IgD-negative memory B cell (primary cell): Measurements from ENCODE around the gene PI4KA. TPM values are rescaled to one million over a fixed set of nuclear protein-coding genes. Genes with fewer than 3 reads are reported as not detected.

Source experiments
- H3K27ac Mint-ChIP-seq, 3 donors: one replicate each; pipeline ENCODE4 v1.8.0; 2020 to 2022; ENCODE audit warnings: mild to moderate bottlenecking in 3 of 3, mixed read lengths in 3 of 3, moderate library complexity in 1 of 3
- H3K27me3 Mint-ChIP-seq: one replicate; pipeline ENCODE4 v1.8.0; 2021; ENCODE audit warnings: mixed read lengths
- H3K36me3 Mint-ChIP-seq: one replicate; pipeline ENCODE4 v1.8.0; 2020; ENCODE audit warnings: mild to moderate bottlenecking, mixed read lengths
- H3K4me1 Mint-ChIP-seq, 3 donors: one replicate each; pipeline ENCODE4 v1.8.0; 2020 to 2022; ENCODE audit warnings: mixed read lengths in 3 of 3, mild to moderate bottlenecking in 1 of 3
- H3K4me3 Mint-ChIP-seq, 4 donors: one replicate each; pipeline ENCODE4 v1.8.0; 2020 to 2022; ENCODE audit warnings: mild to moderate bottlenecking in 4 of 4, mixed read lengths in 4 of 4, moderate library complexity in 3 of 4
- H3K9me3 Mint-ChIP-seq, 3 donors: one replicate each; pipeline ENCODE4 v1.8.0; 2020 to 2021; ENCODE audit warnings: mixed read lengths in 3 of 3, mild to moderate bottlenecking in 1 of 3
- polyA plus RNA-seq: library from polyadenylated mRNA; unstranded; fragments of 300-500 nt; fragmentation: Illumina TruSeq; gene quantifications from one replicate; pipeline ENCODE4 v1.2.3, GENCODE V29; 2021

Gene PI4KA
- polyA plus RNA-seq, 1 donor from 2014 or later, result 43.4 TPM

DNA sequence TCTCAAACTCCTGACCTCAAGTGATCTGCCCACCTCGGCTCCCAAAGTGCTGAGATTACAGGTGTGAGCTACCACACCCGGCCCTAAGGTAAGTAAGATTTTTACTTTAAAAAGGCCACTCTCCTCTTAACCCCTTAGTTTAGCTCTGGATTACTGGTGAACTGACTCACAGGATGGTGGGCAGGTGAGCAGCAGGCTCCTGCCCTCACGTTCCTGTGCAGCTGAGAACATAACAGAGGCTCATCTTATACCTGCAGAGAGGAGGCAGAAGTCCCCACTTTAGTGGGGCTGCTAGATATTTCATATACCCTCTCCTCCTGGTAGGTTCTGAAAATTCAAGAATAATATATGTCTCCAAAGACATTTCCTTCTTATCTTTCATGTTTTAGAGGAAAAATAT lies 101.8 kb downstream of the PI4KA start:
- peak overlapping the region in 1 of 3 donors; percentile 75 for H3K27ac Mint-ChIP-seq
- peaks cover 0 to 5% (median 0%) of the 10 kb centered on the region in 3 donors for H3K4me1 Mint-ChIP-seq

DNA sequence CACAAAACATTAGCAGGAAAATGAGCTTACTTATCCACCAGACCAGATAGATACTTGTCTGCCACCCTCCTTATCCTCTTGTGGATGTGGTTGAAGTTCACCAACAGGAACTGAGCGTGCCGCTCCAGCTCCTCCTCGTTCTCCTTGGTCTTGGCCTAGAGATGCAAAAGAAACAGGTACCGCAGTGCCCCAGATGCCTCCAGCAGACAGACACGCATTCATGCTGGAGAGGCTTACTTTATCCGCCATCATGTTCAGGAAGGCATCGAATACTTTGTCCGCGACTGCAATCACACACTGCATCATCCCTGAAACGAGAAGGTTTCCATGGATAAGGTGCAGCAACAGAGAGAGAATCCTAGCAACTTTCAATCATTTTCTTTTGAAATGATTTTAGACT lies 105.7 kb downstream of the PI4KA start:
- Mint-ChIP-seq H3K9me3 (no peaks in the 10 kb centered on the region), H3K4me3 (no peak overlapping the region), H3K36me3 (peaks cover 4% of the 10 kb centered on the region), H3K4me1 (peaks cover 20 to 24% (median 21%) of the 10 kb centered on the region in 3 donors), H3K27me3 (no peaks in the 10 kb centered on the region), H3K27ac (no peak overlapping the region)

More for the DNA sequence above, 101.8 kb downstream of the PI4KA start:
- Mint-ChIP-seq H3K9me3 (no peaks in the 10 kb centered on the region), H3K27me3 (no peaks in the 10 kb centered on the region), H3K4me3 (no peak overlapping the region), H3K36me3 (peaks cover 4% of the 10 kb centered on the region)

DNA sequence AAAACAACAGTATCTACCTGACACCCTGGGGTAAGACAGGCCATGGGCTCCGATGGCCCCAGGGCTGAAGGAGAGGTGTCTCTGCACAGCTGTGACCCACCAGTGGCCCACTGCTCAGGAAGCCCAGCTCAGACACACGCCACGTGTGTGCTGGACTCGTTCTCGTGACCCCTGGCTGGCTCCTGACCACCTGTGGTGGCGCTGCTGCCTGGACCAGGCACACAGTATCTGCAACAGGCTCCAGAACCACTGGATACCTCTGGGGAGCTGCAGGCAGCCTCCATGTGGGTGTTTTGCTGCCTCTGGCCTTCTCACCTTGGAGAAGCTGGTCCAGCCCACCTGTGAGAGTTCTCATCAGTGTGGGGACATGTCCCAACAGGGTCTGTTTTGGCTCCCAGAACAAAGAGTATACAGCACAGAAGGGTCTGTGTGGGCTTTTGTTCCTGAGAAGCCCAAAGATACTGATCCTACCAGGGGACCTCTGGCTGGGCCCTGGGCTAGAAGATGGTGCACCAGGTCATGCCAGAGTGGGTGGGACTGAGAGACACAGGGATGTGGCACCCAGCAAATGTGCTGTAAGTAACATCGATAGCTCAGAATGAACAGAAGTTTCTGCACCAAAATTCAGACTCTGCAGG lies 106.4 kb downstream of the PI4KA start:
- Mint-ChIP-seq H3K4me3 (no peak overlapping the region), H3K36me3 (peaks cover 4% of the 10 kb centered on the region), H3K27me3 (no peaks in the 10 kb centered on the region), H3K4me1 (peaks cover 20 to 25% (median 23%) of the 10 kb centered on the region in 3 donors), H3K27ac (no peak overlapping the region), H3K9me3 (no peaks in the 10 kb centered on the region)

DNA sequence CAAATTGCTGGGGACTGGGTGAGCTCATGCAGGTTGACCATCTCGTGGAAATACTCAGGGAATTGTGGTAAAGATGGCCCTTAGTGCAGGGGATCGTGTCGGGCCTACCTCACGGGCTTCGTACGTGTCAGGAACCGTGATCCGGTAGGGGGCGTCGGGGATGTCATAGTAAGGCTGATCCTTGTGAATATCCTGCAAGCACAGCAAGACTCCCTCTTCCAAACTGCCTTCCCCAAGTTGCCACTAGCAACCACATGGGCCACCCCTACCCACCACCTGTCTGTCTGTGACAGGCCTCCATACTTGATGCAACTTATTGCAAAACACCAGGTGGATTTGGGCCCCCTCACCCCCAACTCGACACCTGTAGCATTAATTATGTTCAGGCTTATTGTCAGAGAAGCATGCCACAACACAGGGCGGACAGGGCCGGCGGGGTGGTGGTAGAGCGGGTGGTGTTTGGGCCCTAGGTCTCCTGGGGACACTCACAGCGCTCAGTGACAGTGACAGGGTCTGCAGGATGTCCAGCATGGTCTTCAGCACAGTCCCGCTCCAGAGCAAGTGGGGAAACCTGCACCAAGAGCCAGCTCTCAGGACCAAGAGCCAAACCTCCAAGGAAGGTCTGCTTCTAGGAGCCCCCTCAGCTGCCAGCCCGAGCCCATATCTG lies 107.3 kb downstream of the PI4KA start:
- H3K27ac Mint-ChIP-seq, result peak overlapping the region in 1 of 3 donors; percentile 78
- no peaks in the 10 kb centered on the region for H3K27me3 Mint-ChIP-seq
- H3K36me3 Mint-ChIP-seq, result peaks cover 4% of the 10 kb centered on the region
- no peaks in the 10 kb centered on the region for H3K9me3 Mint-ChIP-seq
- H3K4me1 Mint-ChIP-seq, result peaks cover 18 to 29% (median 28%) of the 10 kb centered on the region in 3 donors
- H3K4me3 Mint-ChIP-seq, result no peak overlapping the region

DNA sequence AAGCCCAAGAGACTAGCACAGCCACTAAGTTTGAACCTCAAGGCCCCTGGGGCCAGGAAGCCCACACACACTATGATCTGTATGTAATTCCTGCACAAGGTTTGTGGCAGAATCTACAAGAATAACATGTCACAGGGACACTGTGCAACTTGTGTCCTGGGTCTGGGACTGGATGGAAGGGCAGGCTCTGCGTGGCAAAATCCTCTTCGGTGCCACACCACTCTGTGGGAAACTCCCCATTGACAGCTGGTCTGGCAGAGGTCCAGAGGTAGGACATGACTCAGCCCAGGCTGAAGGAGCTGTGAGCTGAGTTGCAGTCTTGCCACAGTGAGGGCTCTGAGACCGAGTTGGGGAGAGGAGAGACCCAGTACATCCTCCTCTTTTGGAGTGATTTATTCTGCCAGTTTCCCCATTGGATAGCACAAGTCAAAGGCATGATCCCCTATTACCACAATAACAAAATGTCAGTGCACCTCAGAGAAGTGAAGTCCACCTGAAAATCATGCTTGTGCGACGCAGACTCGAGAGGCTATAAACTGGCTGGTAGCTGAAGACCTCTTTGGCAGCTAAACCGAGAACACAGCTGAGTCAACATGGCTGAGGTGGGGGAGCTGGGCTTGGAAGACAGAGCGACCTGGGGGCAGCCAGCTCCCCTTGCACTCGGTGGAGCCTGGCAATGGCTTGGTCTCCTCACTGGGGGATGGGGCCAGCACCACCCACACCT lies 108.0 kb downstream of the PI4KA start:
- Mint-ChIP-seq H3K27ac (peak overlapping the region in 2 of 3 donors; percentile 60 to 78), H3K4me1 (peaks cover 15 to 29% (median 28%) of the 10 kb centered on the region in 3 donors), H3K4me3 (peak overlapping the region in 1 of 4 donors; percentile 27), H3K36me3 (peaks cover 4% of the 10 kb centered on the region), H3K9me3 (no peaks in the 10 kb centered on the region), H3K27me3 (no peaks in the 10 kb centered on the region)

DNA sequence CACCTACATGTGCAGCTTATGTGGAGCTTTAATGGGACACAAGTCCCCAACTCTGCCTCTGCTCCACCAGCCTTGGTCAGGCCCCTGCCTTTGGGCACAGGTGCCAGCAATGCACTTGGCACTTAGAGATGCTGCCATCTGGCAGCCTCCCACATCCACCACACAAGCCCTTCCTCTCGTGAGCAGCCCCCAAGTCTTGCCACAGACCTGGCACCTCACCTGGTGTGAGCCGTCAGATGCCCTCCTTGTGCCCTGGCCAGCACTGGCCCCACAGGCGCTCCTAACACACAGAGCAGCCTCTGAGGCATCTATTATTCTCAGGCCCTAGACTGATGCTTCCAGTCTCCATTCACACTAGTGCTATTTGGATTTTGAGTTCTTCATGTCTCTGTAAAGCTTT lies 109.2 kb downstream of the PI4KA start:
- H3K4me1 Mint-ChIP-seq, result peaks cover 15 to 34% (median 34%) of the 10 kb centered on the region in 3 donors
- no peaks in the 10 kb centered on the region for H3K27me3 Mint-ChIP-seq
- peaks cover 4% of the 10 kb centered on the region for H3K36me3 Mint-ChIP-seq
- H3K4me3 Mint-ChIP-seq, result peak overlapping the region in 2 of 4 donors; percentile 76 to 83
- no peaks in the 10 kb centered on the region for H3K9me3 Mint-ChIP-seq
- peak overlapping the region; percentile 54 to 91 (median 84) for H3K27ac Mint-ChIP-seq

DNA sequence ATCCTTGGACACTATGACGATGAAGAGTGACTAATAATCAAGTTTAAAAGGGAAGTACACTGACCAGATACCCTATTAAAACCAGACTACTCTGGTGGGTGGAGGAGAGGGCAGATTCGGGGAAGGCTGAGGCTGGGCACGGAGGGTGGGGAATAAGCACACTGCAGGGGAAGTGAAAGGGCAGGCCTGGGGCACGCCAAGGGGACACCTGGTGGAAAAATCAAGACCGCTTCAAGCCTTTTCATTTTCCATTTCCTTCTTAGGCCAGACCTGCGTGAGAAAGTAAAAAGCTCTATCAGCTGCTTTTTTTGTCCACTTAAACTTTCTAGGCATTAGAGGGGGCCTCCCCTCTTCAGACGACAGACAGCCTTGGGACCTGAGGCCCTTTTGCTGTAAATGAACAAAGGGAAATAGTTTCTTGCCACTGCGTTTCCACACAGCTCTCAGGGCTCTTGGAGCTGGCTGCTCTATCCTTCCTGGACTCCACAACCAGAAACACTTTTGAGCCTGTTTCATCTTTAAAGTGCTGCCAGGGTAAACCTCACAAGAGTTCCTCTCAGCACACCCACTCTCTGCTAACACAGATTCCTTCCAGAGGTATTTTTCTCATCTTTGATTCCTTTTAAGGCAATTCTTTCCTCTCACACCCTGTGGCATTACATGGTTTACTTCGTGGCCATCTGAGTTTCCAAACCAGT lies 109.7 kb downstream of the PI4KA start:
- Mint-ChIP-seq H3K4me1 (peaks cover 15 to 34% (median 34%) of the 10 kb centered on the region in 3 donors), H3K9me3 (no peaks in the 10 kb centered on the region), H3K36me3 (peaks cover 4% of the 10 kb centered on the region), H3K4me3 (peak overlapping the region in 3 of 4 donors; percentile 1 to 83 (median 76)), H3K27ac (peak overlapping the region; percentile 54 to 91 (median 84)), H3K27me3 (no peaks in the 10 kb centered on the region)

DNA sequence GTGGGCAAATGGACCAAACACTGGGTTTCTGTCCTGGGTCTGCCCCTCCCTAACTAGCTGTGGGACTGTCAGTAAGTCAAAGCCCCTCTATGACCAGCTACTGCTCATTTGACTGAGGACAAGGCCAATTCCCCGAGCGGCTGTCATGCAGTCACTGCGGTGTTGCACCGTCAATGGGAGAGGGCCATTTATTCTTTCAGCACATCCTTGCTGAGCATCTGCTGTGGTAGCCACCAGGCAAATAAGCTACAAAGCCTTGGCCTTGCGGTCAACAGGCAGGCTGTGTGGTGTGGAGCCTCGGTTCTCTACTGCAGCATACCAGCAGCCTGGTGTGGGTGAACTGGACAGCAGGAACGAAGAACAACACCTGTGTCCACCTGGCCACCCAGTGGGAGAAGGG lies 110.5 kb downstream of the PI4KA start:
- H3K27ac Mint-ChIP-seq, result peak overlapping the region in 2 of 3 donors; percentile 23 to 91
- H3K4me1 Mint-ChIP-seq, result peaks cover 15 to 34% (median 34%) of the 10 kb centered on the region in 3 donors
- H3K27me3 Mint-ChIP-seq, result no peaks in the 10 kb centered on the region
- H3K9me3 Mint-ChIP-seq, result no peaks in the 10 kb centered on the region
- H3K4me3 Mint-ChIP-seq, result peak overlapping the region in 1 of 4 donors; percentile 23
- H3K36me3 Mint-ChIP-seq, result peaks cover 4% of the 10 kb centered on the region

DNA sequence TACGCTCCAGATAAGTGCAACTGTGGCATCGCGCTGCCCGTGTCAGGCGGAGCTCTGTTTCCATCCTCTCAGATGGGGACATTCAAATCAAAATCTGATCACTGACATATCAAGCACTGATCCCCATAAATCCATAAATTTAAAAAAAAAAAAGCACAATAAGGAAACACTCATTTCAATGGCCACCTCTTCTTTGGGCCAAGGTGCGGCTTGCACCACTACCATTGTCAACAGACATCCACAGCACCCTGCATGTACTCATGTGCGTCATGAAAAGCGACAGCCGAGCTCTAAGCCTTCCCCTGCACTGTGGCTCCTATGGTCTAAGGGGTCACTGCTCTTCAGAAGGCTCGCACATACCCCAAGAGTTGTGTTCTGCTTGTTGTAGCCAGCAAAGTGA lies 111.4 kb downstream of the PI4KA start:
- Mint-ChIP-seq H3K4me3 (no peak overlapping the region), H3K9me3 (no peaks in the 10 kb centered on the region), H3K27ac (peak overlapping the region; percentile 12 to 23 (median 23)), H3K27me3 (no peaks in the 10 kb centered on the region), H3K4me1 (peaks cover 15 to 34% (median 34%) of the 10 kb centered on the region in 3 donors), H3K36me3 (no peaks in the 10 kb centered on the region)

DNA sequence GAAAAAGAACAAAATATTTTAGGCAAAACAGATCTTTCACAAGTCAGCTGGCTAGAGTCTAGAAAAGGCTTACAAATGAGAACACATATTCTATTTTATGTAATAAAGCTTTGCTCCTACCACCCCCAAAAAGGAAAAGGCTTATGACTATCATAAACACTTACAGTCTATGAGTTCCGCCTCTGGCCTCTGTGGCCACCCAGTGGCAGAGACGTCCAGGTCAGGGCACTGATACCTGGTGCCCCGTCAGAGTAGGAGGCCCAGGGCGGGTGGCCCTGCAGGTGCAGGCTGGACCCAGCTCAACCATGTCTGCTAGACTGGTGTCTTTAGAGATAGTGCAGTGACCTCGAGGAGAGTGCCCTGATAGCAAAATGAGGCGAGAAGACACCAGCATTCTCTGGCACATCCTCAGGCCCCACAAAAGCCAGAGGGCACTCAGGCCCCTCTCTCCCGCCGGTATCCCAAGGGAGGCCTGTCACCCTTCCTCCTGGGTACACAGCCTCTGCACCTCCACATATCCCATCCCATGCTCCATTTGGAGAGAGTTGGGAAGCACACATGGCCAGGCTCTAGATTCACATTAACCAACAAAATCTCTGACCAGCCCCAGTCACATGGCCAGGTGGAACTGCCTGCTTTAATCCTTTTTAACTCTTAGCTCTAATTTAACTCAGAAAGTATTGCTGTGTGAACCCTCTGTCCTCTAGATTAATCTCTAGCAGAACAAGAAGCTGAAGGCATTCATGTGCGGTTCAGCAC lies 112.0 kb downstream of the PI4KA start:
- Mint-ChIP-seq H3K4me1 (peaks cover 15 to 38% (median 34%) of the 10 kb centered on the region in 3 donors), H3K27me3 (no peaks in the 10 kb centered on the region), H3K4me3 (no peak overlapping the region), H3K27ac (peak overlapping the region in 1 of 3 donors; percentile 12), H3K9me3 (no peaks in the 10 kb centered on the region), H3K36me3 (no peaks in the 10 kb centered on the region)

DNA sequence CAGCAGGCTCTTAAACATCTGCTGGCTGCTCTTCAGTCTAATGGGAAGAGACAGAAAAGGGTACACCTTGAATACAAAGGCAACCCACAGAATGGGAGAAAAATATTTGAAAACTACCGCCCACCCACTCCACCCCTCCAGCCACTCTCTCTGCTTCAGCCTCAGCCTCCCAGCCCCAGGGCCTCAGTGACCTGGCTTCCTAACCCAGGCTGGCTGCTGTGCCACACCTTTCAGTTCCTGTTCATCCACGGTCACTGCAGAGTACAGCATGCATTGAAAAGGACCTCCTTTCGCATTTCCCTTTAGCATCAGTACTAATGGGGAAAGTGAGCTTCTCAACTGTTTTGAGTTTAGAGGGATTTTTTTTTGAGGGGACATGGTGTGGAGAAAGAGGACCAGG lies 113.5 kb downstream of the PI4KA start:
- Mint-ChIP-seq H3K9me3 (no peaks in the 10 kb centered on the region), H3K4me1 (peaks cover 17 to 36% (median 27%) of the 10 kb centered on the region in 3 donors), H3K36me3 (peaks cover 7% of the 10 kb centered on the region), H3K27me3 (no peaks in the 10 kb centered on the region), H3K27ac (no peak overlapping the region), H3K4me3 (no peak overlapping the region)

DNA sequence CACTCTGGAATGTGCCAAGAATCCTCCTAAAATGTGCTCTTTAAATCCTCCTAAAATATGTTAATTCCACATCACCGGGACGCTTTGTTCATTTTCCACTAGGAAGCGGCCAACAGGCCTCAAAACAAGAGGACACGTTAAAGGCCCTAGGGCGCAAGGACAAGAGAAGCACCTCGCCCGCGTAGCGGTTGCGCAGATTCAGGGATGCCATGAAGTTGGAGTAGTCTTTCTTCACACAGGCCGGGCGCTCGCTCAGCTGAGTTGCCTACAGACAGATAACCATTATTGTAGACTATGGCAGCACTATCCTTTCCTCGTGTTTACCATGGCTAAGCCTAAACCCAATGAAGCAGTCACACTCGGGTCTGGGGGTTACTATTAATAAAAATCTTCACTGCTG lies 114.2 kb downstream of the PI4KA start:
- no peak overlapping the region for H3K4me3 Mint-ChIP-seq
- H3K27me3 Mint-ChIP-seq, result no peaks in the 10 kb centered on the region
- no peaks in the 10 kb centered on the region for H3K9me3 Mint-ChIP-seq
- H3K27ac Mint-ChIP-seq, result no peak overlapping the region
- H3K4me1 Mint-ChIP-seq, result peaks cover 14 to 29% (median 21%) of the 10 kb centered on the region in 3 donors
- H3K36me3 Mint-ChIP-seq, result peaks cover 8% of the 10 kb centered on the region

DNA sequence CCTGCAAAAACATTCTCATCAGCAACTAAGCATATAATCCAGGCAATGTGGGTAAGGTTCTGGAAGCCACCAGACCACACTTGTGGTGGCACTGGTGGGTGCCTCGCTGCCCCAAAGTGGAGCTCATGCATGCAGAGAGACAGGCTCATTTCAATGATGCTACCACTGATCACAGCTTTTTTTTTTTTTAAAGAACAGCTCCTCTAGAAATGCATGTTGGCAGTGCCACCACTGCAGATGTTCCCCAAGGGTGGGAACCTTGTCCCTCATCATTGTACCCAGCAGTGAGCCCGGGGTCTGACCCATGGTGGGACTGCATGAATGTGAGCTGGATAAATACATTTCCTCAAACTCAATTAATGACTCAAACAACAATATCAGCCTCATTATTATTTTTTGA lies 115.8 kb downstream of the PI4KA start:
- H3K27ac Mint-ChIP-seq, result no peak overlapping the region
- no peak overlapping the region for H3K4me3 Mint-ChIP-seq
- H3K27me3 Mint-ChIP-seq, result no peaks in the 10 kb centered on the region
- H3K9me3 Mint-ChIP-seq, result no peaks in the 10 kb centered on the region
- peaks cover 10% of the 10 kb centered on the region for H3K36me3 Mint-ChIP-seq
- peaks cover 1 to 17% (median 13%) of the 10 kb centered on the region in 3 donors for H3K4me1 Mint-ChIP-seq
